Skeletal muscle tissue (tissue), 4 donors: ENCODE results near the gene CLASP1. TPM values are rescaled to one million over a fixed set of nuclear protein-coding genes. Genes with fewer than 3 reads are reported as not detected.
"Not testable (repeated sequence)": the region's sequence is repeated elsewhere in the genome, so short reads cannot be mapped to it uniquely, and the experiment has no call there.

ENCODE experiments used
- H3K27ac ChIP-seq: one replicate; pipeline ENCODE4 v1.7.0; 2013; ENCODE audit warnings: mild to moderate bottlenecking, low read depth, low read length, inconsistent platforms
- H3K27me3 ChIP-seq, 3 donors: one replicate each; pipeline ENCODE4 v1.7.0; 2013; ENCODE audit warnings: low read length in 3 of 3; ENCODE audit not compliant: control insufficient read depth in 3 of 3, insufficient read depth in 3 of 3
- H3K36me3 ChIP-seq, 3 donors: one replicate each; pipeline ENCODE4 v1.7.0; 2013; ENCODE audit warnings: low read length in 3 of 3; ENCODE audit not compliant: control insufficient read depth in 3 of 3, insufficient read depth in 3 of 3
- H3K4me1 ChIP-seq, 3 donors: one replicate each; pipeline ENCODE4 v1.7.0; 2013; ENCODE audit warnings: low read length in 3 of 3, mild to moderate bottlenecking in 3 of 3; ENCODE audit not compliant: control insufficient read depth in 3 of 3, insufficient read depth in 3 of 3
- H3K4me3 ChIP-seq, 3 donors: one replicate each; pipeline ENCODE4 v1.7.0; 2013; ENCODE audit warnings: low read length in 3 of 3
- H3K9ac ChIP-seq, 3 donors: one replicate each; pipeline ENCODE4 v1.7.0; 2013; ENCODE audit warnings: low read length in 3 of 3, mild to moderate bottlenecking in 3 of 3, moderate library complexity in 2 of 3, low read depth in 1 of 3
- H3K9me3 ChIP-seq, 3 donors: one replicate each; pipeline ENCODE4 v1.7.0; 2013; ENCODE audit warnings: low read length in 3 of 3; ENCODE audit not compliant: control insufficient read depth in 3 of 3
- total RNA-seq: library from RNA; depleted of rRNA; stranded (reverse); fragments of >200 nt; gene quantifications from one replicate; pipeline ENCODE4 v1.2.3, GENCODE V29; 2014
- donor health status: Osteomylitis.

Gene CLASP1
- total RNA-seq, 1 donor from 2014 or later, result 74.1 TPM

GRCh38 chr2:121558329-121558728 lies 90.9 kb downstream of the CLASP1 start:
- no peak overlapping the region for H3K27ac ChIP-seq
- H3K4me1 ChIP-seq, result peaks cover 33 to 40% (median 39%) of the 10 kb centered on the region in 3 donors
- no peak overlapping the region for H3K4me3 ChIP-seq
- H3K27me3 ChIP-seq, result no peaks in the 10 kb centered on the region
- H3K9ac ChIP-seq, result no peak overlapping the region
- no peaks in the 10 kb centered on the region for H3K9me3 ChIP-seq
- H3K36me3 ChIP-seq, result no peaks in the 10 kb centered on the region

DNA sequence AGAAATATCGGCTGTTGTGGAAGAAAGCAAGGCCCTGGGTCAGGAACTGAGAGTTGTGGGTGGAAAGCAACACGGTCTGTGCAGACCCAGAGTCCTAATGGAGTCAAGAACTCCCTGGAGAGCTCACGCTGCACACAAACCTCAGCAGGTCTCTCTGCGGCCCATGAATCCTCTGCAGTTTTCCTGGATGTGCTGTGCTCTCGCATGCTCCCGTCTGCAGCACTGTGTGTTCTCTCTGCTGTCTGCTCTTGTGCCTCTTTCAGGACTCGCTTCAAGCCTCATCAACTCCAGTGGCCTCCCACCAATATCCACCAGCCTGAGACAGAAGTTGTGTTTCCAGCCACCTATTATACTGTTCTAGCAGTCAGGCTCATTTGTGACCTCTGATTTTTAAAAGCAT lies 94.3 kb downstream of the CLASP1 start:
- no peaks in the 10 kb centered on the region for H3K27me3 ChIP-seq
- H3K27ac ChIP-seq, result no peak overlapping the region
- H3K4me3 ChIP-seq, result no peak overlapping the region
- no peaks in the 10 kb centered on the region for H3K36me3 ChIP-seq
- H3K9ac ChIP-seq, result peak overlapping the region in 1 of 3 donors; percentile 41
- no peaks in the 10 kb centered on the region for H3K9me3 ChIP-seq
- peaks cover 17 to 25% (median 23%) of the 10 kb centered on the region in 3 donors for H3K4me1 ChIP-seq

GRCh38 chr2:121552477-121553180 lies 96.6 kb downstream of the CLASP1 start:
- H3K4me3 ChIP-seq, H3K9ac ChIP-seq, H3K27me3 ChIP-seq, H3K27ac ChIP-seq, H3K36me3 ChIP-seq, H3K9me3 ChIP-seq: not testable (repeated sequence)
- H3K4me1 ChIP-seq, result peaks cover 17 to 20% (median 19%) of the 10 kb centered on the region in 3 donors

GRCh38 chr2:121550669-121551068 lies 98.6 kb downstream of the CLASP1 start:
- Histone ChIP-seq H3K36me3 (no peaks in the 10 kb centered on the region), H3K4me3 (no peak overlapping the region), H3K27me3 (no peaks in the 10 kb centered on the region), H3K9ac (no peak overlapping the region), H3K9me3 (no peaks in the 10 kb centered on the region), H3K27ac (no peak overlapping the region), H3K4me1 (peaks cover 12 to 27% (median 25%) of the 10 kb centered on the region in 3 donors)

GRCh38 chr2:121547646-121548045 lies 101.6 kb downstream of the CLASP1 start:
- no peak overlapping the region for H3K4me3 ChIP-seq
- H3K27me3 ChIP-seq, result no peaks in the 10 kb centered on the region
- H3K27ac ChIP-seq, result no peak overlapping the region
- H3K4me1 ChIP-seq, result peaks cover 24 to 43% (median 36%) of the 10 kb centered on the region in 3 donors
- no peaks in the 10 kb centered on the region for H3K9me3 ChIP-seq
- no peaks in the 10 kb centered on the region for H3K36me3 ChIP-seq
- no peak overlapping the region for H3K9ac ChIP-seq

DNA sequence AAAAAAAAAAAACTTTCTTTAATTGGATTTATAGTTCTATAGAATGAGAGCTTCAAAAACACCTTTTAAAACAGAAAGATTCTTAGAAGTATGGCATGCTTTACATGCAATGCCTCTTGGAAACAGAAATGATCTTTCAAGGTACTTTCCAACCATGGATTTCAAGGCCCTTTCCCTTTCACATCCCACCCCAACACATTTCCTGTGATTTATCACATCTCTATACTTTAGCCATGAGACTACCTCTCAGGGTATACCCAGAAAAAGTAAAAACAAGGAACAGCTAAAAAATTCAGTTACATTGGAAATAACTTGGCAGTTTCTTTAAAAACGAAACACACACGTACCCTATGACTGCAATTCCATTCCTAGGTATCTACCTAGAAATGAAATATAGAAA lies 103.3 kb downstream of the CLASP1 start:
- Histone ChIP-seq H3K4me3 (no peak overlapping the region), H3K4me1 (peaks cover 34 to 55% (median 39%) of the 10 kb centered on the region in 3 donors), H3K9me3 (no peaks in the 10 kb centered on the region), H3K9ac (no peak overlapping the region), H3K27ac (peak overlapping the region; percentile 9), H3K27me3 (no peaks in the 10 kb centered on the region), H3K36me3 (no peaks in the 10 kb centered on the region)

DNA sequence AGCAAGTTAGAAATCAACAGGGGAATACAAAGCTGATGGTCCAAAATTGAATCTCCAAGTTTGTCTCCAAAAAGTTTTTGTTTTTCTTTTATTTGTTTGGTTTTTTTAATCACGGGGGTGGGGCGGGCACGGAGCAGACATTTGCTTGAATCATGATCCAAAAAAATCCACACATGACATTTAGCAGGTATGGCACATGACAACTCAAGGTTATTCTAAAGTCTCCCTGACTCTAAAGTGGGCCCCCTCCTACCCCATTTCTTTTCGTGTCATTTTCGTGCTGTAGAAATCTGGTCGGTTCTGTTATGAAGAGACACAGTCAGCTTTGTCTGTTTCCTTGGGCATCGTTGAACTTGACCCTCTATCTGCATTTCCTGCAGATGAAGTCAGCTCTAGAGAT lies 104.0 kb downstream of the CLASP1 start:
- H3K36me3 ChIP-seq, result no peaks in the 10 kb centered on the region
- H3K4me1 ChIP-seq, result peaks cover 37 to 55% (median 39%) of the 10 kb centered on the region in 3 donors
- H3K27me3 ChIP-seq, result no peaks in the 10 kb centered on the region
- H3K9me3 ChIP-seq, result no peaks in the 10 kb centered on the region
- no peak overlapping the region for H3K9ac ChIP-seq
- H3K4me3 ChIP-seq, result no peak overlapping the region
- H3K27ac ChIP-seq, result peak overlapping the region; percentile 36

- Histone ChIP-seq H3K4me3 (peak overlapping the region in 2 of 3 donors; percentile 21 to 49), H3K4me1 (peaks cover 28 to 46% (median 43%) of the 10 kb centered on the region in 3 donors), H3K9me3 (no peaks in the 10 kb centered on the region), H3K27me3 (no peaks in the 10 kb centered on the region), H3K9ac (peak overlapping the region in 2 of 3 donors; percentile 4 to 58), H3K36me3 (no peaks in the 10 kb centered on the region), H3K27ac (peak overlapping the region; percentile 52)
Observed at GRCh38 chr2:121541495-121541894, 107.8 kb downstream of the CLASP1 start.

GRCh38 chr2:121539750-121540469 lies 109.4 kb downstream of the CLASP1 start:
- no peaks in the 10 kb centered on the region for H3K36me3 ChIP-seq
- H3K9me3 ChIP-seq, result no peaks in the 10 kb centered on the region
- H3K4me1 ChIP-seq, result peaks cover 19 to 39% (median 36%) of the 10 kb centered on the region in 3 donors
- H3K27ac ChIP-seq, result no peak overlapping the region
- H3K27me3 ChIP-seq, result no peaks in the 10 kb centered on the region
- H3K4me3 ChIP-seq, result no peak overlapping the region
- H3K9ac ChIP-seq, result peak overlapping the region in 1 of 3 donors; percentile 5
